Activated T-cell treated with anti-CD3 and anti-CD28 coated beads for 48 hours (primary cell): ENCODE data around the gene RBPJL.

Source experiments
- DNase-seq: peaks from one replicate; pipeline ENCODE4 v3.0.0-alpha.2; 2020; ENCODE audit warnings: low read depth

The RBPJL gene

GRCh38 chr20:45362804-45363610 is 56.4 kb downstream of the RBPJL start, which contains the start of gene SYS1:
TSS of gene SYS1 (plus strand) at chr20:45363156. CDS start at chr20:45363532, 376 bp downstream.
- DNase-seq = peak; percentile 98

- DNase-seq = no peak
Observed at GRCh38 chr20:45363611-45364492, 57.2 kb downstream of the RBPJL start.

- no peak for DNase-seq
Observed at GRCh38 chr20:45365444-45365970, 58.9 kb downstream of the RBPJL start.

- no peak for DNase-seq
Observed at GRCh38 chr20:45366192-45366591, 59.6 kb downstream of the RBPJL start.

- DNase-seq = no peak
Observed at GRCh38 chr20:45366631-45367030, 60.0 kb downstream of the RBPJL start.

GRCh38 chr20:45367126-45367525 is 60.5 kb downstream of the RBPJL start:
- DNase-seq = no peak
